HG02981 (cell line): ENCODE measurements around the gene CHRNA3.
"Not testable (repeated sequence)": the region's sequence is repeated elsewhere in the genome, so short reads cannot be mapped to it uniquely, and the experiment has no call there.

Source experiments
- ATAC-seq: cut with Tn5 transposase; IDR thresholded peaks from one replicate; pipeline ENCODE4 v1.9.1; 2021; ENCODE audit warnings: mild to moderate bottlenecking, moderate library complexity; ENCODE audit not compliant: unreplicated experiment

CHRNA3 gene

DNA sequence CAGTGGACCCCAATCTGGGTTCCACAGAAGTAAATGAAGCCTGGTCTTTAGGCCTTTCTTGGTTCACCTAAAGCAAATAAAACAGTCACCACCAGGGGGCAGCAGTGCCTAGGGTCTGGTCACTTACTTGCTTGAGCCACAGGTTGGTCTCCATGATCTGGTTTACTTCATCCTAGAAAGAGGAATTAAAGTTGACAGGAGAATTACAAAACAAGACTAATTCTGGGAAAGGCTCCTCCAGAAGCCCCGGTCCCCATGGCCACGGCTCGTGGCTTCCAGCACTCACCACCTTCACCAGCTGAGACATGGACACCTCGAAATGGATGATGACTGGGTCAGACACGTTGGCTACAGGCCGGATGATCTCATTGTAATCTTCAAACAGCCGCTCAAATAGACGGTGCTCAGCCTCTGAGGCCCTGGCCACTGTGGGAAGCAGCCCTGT lies 2.3 kb downstream of the CHRNA3 start:
- ATAC-seq, result no peak

- ATAC-seq, result no peak
These were observed 2.7 kb downstream of the CHRNA3 start for GRCh38 chr15:78618064-78618463.

DNA sequence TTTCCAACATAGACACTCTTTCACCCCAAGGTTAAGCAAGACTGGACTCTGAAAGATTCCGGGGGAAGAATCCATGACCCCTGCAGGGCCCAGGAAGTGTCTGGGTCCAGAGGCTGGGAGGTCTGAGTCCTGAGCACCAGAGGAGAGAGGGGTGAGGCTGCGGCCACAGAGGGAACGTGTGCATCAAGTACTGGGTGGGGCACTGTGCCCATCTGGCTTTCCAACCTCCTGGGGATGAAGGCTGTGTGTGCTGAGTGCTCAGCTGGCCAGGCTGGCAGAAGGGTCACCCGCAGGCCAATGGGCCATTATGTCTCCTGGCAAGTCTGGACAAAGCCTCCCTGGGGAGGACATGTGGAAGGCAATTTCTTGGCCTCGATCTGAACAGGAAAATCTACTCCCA lies 3.3 kb downstream of the CHRNA3 start:
- no peak for ATAC-seq

- ATAC-seq, result no peak
These were observed 3.7 kb downstream of the CHRNA3 start for GRCh38 chr15:78617076-78617475.

DNA sequence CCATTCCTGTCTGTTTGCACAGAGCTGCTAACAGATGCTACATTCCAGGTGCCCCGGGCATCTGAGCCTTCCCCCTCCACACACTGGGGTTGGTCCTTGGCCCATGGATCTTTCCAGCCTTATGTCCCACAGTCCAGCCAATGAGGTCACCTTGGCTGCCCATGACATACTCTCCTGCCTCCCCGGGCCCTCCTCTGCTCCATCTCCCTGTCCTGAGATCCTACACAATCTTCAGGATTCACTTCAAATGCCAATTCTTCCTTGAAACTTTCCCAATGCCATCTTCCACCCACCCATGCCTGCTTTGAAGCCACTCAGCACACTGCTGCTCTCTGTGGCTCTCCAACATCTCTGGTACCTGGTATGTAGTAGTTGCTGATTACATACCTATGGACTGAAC lies 4.3 kb downstream of the CHRNA3 start:
- ATAC-seq, result no peak

DNA sequence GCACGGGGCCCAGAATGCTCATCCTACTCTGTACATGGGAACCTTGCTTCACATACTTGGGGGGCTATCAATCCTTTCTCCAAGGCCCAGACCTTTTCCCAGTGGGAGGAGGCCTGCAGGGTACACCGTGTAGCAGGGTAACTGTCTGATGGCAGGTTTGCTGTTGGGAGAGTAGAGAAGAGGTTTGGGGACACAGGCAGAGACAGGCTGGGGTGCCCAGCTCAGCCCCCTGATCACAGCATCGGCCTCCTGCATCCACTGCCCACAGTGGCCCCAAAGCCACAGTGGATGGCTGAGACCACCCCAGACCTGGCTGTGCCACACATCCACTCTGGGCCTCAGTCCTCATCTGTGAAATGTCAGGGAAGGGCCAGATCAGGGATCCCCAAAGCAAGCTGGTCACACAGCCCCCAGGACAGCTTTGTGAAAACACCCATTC lies 5.6 kb downstream of the CHRNA3 start:
- ATAC-seq, result no peak

GRCh38 chr15:78614021-78614420 lies 6.8 kb downstream of the CHRNA3 start:
- no peak for ATAC-seq

- ATAC-seq, result not testable (repeated sequence)
These were observed 11.2 kb downstream of the CHRNA3 start for GRCh38 chr15:78609551-78609950.

DNA sequence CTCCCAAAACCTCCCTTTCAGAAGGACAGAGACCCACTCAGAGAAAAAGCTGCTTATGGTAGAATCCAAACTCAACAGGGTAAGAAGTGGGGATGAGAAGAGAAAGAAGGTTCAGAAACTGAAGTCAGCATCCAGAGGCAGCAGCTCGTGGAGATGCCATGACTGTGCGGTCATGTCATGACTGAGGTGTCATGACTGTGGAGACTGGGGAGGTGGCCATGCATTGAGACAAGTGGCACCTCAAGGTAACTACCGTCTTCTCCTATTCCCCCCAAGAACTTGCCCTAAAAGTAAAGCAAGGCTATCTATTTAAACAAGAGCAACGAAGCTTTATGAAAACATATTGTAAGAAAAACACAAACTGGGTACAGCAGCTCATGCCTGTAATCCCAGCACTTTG lies 15.1 kb downstream of the CHRNA3 start:
- no peak for ATAC-seq

- ATAC-seq, result no peak
These were observed 15.6 kb downstream of the CHRNA3 start for GRCh38 chr15:78605201-78605600.

- ATAC-seq, result no peak
These were observed 16.4 kb downstream of the CHRNA3 start for GRCh38 chr15:78604420-78604819.

DNA sequence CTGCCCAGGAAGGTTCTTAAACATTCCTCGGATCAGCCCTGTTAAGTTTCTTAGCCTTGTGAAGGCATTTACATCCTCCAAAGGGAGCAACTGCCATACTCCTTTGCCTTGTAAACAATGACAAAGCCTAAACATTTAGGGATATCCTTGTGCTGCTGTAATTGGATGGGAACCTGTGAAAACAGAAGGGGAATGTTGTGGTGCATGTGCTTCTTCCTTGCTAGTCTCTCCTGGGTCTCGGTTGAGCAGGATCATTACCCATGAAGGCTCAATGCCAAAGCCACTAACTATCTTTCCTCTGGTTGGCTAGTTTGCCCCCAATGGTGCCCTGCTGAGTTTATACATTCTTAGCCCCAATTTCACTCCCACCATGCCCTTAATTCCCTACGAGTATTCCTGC lies 17.3 kb downstream of the CHRNA3 start:
- no peak for ATAC-seq

- ATAC-seq, result no peak
These were observed 21.6 kb downstream of the CHRNA3 start for GRCh38 chr15:78599189-78599588.

- no peak for ATAC-seq
These were observed 22.4 kb downstream of the CHRNA3 start for GRCh38 chr15:78598348-78598747.

DNA sequence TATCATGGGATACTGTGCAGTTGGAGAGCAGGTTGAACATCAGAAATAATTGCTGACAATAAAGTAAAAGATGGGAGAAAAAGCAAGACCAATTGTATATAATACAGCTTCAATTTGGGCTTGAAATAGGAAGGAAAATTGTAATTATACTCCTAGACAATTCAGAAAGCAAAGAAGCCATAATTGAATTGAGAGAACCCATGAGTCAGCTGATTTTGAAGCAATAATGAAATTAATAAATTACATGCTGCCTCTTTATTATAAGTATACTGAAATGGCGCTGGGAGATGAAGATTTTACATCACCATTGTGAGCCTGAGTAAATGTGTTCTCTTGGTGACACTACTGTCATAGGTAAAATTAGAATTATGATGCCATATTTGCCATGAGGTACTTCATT lies 23.2 kb downstream of the CHRNA3 start:
- no peak for ATAC-seq

DNA sequence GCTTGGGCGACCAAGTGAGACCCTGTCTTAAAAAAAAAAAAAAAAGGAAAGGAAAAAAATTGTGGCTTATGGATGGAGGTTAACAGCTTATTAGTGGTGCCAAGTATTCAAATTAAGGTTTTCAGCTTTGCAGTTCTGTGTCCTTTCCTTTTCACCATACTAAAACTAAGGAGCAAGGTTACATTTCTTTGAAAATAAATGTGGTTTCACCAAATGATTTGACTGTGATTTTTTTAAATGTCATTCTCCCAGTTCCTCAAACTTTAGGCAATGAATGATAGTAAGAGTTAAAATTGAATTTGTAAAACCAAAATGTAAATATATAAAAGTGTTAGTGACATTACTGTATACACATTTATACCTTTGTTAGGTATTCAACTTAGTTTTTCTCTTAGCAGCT lies 45.9 kb downstream of the CHRNA3 start:
- no peak for ATAC-seq

GRCh38 chr15:78573416-78573815 lies 47.4 kb downstream of the CHRNA3 start:
- no peak for ATAC-seq

DNA sequence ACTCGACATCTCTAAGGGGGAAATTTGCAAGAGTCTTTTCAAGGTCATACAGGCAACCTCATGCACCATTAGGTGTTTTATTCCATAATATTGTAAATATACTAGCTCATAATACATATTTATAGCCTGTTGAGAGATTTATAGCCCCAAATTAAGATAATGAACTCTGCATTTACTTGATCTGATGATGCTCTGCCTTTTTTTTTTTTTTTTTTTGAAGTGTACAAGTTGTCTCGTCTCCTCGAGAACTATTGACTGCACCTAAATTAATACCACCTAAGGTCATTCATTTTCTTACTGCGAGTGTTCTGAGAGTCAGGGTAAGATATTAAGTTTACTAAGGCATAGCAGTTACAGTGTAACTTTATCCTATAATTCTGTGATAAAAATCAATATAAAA lies 49.4 kb downstream of the CHRNA3 start:
- no peak for ATAC-seq

GRCh38 chr15:78570710-78571109 lies 50.1 kb downstream of the CHRNA3 start:
- ATAC-seq, result no peak

DNA sequence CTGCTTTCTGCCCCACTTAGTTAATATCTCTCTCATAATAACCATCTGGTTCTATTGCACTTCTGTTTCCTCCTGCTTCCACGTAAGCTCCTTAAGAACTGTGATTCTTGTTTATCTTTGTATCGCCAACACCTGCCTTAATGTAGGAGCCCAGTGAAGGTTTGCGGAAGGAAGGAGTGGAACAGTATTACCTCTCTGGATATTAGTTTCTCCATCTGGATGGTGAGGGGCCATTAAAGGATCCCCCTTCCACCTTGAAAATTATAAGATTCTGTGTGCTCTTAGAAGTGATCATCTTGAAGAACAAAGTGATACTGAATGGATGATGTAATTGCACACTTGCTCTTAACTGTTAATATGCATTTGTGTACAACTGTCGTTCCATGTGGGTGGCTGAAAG lies 53.3 kb downstream of the CHRNA3 start:
- no peak for ATAC-seq

- ATAC-seq, result peak; percentile 16
These were observed 54.6 kb downstream of the CHRNA3 start for GRCh38 chr15:78565951-78566774.

DNA sequence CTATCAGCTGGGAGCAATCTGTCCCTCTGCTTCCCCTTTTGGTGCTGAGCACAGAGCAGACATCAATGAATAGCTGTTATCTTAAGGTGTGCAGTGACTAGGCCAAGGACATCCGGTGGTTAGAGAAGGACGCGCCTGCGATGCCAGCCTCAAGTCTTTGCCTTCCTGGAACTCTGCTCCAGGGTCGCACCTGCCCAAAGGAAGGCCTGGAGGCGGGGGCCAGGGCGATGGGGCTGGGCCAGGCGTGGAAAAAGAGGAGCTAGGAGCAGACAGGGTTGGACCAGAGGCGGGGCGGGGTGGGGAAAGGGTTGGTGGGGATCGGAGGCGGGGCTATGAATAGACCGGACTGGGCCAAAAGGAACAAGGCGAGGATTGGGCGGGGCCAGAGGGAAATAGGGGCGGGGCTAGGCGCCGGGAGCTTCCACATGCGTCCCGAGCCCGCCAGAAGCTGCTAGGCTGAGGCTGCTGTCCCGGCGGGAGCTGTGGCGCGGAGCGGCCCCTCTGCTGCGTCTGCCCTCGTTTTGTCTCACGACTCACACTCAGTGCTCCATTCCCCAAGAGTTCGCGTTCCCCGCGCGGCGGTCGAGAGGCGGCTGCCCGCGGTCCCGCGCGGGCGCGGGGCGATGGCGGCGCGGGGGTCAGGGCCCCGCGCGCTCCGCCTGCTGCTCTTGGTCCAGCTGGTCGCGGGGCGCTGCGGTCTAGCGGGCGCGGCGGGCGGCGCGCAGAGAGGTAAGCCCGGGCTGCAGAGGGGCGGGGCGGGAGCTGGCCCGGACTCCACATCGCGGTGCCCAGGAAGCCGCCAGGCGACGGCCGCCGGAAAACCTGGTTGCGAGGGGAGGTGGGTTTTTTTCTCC lies 55.5 kb downstream of the CHRNA3 start, which contains the start of gene CHRNA5:
CHRNA5 (plus strand) TSS at position 424 of the 854 bp plus-strand sequence; CDS start at position 624, 200 bp downstream.
- ATAC-seq, result peak; percentile 81
